GM21529 (cell line): ENCODE data around the gene UGT1A5.

Experiments used
- ATAC-seq: cut with Tn5 transposase; IDR thresholded peaks from one replicate; pipeline ENCODE4 v1.9.1; 2021; ENCODE audit not compliant: unreplicated experiment

Gene UGT1A5

DNA sequence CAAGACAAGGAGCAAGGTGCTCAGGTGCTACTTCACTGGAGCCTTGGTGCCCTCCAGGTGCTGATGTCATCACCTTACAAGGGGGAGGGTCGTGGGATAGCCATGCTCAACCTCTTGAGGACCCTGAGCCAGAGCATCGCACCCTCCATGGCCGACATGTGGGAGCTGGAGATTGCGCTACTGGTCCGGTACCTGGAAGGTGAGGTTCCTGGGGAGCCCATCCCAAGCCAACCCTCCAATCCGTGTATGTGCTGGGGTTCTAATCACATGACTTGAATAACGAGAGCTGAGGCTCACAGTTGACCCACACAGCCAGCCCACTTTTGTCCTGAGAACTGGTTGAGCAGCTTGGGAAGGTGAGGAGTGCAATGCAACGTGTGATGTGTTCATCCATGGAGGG lies 91.3 kb downstream of the UGT1A5 start:
- no peak for ATAC-seq

DNA sequence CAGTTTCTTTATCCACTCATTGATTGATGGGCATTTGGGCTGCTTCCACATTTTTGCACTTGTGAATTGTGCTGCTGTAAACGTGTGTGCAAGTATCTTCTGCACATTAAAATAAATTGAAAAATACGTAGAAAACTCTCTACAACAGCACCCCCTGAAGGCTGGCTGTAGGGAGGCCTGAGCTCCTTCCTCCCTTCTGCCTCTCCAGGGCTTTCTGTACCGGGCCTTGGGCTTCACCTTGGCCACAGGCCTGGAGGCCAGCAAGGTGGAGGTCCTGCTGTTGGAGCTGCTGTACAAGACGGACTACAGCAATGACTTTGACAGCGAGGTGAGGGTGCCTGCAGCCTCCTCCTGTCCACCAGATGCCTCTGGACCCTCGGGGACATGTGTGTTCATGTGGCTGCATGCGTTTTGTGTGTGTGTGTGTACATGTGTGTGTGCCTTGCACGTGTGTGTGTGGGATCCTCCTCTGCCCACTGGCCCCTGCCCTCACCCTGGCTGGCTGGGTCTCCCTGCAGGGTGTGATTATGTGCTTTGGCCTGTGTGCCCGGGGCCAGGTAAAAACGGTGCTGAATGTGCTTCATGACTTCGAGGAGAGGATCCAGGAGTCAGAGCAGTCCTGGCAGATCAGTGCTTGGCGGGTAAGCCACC lies 94.6 kb downstream of the UGT1A5 start:
- ATAC-seq, result no peak

DNA sequence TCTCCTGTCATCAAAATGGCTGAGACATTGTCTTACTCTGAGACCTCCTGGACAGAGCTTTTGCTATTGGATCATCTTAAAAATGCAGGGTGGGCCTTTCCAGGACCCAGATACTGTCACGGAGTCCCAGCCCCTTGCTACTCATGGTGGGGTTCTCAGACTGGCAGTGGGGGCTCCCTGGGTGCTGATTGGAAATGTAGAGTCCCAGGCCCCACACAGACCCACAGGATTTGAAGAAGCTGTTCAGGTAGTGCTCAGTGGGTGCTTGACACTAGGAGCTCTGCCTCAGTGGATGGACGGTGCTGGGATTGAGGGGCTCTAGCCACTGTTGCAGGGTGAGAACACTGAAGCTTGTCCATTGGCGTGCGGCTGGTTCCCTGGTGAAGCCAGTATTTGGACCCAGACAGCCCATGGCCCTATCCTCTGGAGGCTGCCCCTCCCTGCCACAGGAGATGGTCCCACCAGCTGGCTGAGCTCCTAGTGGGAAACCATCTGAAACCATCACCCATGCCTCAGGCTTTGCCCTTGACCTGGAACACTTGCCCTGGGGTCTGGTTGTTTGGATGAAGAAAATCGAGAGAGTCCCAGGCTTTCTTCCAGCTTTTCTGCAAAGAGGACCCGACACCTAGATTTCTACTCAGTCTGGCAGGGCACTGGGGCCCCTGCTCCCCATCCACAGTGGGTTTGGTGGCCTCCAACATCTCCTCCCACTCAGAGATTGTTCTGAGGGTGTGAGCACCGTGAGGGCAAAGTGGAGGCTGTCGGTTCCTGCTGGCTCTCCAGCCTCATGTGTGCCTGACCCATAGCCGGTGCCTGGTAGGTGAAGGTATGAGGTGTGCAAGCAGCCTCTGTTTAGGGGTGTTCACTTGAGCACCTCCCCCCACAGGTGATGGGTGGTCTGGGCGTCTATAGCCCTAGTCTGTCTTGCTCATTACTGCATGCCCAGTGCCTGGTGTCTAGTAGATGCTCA lies 95.5 kb downstream of the UGT1A5 start:
- ATAC-seq, result no peak

DNA sequence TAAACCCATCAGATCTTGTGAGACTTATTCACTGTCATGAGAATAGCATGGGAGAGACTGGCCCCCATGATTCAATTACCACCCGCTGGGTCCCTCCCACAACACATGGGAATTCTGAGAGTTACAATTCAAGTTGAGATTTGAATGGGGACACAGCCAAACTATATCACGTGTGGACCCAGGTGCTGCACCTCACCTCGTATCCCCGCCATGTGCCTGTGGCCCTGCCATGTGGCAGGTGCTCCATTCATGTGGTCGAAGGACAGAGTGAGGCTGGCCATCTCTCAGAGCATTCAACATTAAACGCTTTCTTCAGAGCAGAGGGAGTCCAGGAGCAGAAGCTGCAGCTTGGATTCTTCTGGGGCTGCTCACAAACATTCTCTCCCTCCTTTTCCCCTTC lies 97.7 kb downstream of the UGT1A5 start:
- no peak for ATAC-seq

DNA sequence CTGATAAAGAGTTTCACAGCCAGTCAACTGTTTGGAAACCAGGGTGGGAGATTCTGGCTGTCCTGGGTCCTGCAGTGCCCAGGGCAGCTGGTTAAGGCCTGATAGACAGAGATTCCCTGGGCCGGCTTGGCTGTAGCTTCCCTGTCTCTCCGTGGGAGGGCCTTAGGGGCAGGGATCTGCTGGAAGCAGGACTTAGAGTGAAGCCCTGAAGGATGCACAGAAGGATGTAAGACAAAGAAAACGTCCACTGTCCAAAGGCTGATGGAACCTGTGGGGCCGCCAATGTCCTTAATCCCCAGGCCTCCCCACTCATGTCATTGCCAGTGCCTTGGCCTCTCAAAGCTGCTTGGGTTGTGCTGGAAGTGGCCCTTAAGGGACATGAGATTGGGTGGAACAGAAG lies 98.4 kb downstream of the UGT1A5 start:
- ATAC-seq, result no peak

DNA sequence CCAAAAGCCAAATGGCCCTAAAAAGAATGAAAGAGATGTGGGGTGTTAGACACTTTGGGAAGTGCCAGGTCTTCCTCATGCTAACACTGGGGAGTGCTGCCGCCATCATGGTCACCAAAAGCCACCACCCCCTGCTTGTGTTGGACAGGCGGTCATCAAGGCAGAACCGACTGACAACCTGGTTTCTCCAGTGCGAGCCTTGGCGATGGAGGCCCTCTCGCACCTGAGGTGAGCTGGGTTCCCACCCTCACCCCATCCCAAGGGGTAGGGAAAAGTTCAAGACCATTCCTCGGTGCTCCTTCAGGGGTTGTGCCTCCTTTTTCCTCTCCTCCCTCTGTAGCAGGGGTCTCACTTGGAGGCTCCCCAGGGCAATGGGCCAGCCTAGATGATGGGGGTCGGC lies 99.0 kb downstream of the UGT1A5 start:
- no peak for ATAC-seq

DNA sequence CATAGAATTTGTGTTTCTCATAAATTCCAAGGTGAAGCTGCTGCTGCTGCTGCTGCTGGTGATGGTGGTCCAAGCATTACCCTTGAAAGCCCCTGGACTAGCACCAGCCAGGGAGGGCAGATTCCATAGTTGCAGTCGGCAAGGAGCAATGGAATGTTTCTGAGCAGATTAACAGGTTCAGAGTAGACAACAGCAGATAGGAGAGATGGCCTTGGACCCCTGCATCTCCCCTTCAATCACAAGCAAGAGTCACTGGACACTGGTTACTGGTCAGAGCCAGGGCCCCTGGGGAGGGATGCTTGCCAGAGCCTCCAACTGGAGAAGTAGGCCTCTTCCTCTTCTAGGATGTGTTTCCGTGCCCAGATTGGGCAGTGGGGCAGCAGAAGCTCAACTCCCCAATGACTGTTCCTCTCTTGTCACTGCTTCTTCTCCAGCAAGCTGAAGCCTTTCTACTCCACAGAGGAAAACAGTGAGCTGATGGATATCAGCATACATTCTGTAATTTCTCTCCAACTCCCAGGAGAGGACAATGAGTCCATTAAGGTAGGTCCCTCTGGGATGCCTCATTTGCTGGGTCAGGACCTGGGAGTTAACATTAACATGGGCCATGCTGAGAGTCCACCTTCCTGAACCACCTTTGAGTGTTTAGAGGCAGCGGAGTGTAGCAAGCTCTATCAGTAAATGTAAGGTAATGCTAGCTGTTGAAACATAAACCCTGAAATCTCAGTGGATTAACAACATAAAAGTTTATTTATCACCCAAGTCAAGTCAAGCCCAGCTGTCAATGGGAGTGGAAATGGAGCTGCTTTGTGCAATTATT lies 100.7 kb downstream of the UGT1A5 start:
- no peak for ATAC-seq

DNA sequence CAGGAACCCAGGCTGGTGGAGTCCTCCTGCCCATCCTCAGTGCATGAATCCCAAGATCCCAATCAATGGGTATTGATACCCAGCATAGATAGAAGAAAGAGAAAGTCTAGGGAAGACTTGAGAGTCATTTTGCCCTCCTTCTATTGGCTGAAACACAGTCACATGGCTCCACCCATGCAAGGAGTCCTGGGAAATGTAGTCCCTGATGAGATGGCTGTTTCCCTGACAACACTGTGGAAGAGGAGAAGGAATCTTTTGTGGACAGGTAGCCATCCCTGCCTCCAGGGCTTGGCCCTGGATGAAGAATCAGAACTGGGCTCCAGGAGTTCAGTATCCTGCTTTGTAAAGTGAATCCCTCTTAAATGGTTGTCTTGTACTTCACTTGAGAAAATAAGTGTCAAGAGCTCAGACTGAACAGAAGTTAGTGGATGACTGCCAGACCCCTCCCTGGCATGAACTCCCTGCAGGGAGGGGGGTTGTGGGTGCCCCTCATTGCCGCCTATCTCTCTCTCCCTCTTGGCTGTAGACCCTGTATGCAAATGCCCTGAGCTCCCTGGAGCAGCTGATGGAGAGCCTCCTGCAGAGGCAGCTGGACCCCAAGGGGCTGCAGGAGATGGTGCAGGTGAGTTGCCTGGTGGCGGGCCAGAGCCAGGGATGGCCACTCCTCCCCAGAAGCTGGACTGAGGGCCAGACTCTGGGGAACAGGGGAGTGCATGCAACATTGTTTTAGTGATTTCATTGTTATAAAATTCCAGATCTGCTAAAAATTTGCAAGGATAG lies 101.5 kb downstream of the UGT1A5 start:
- no peak for ATAC-seq

DNA sequence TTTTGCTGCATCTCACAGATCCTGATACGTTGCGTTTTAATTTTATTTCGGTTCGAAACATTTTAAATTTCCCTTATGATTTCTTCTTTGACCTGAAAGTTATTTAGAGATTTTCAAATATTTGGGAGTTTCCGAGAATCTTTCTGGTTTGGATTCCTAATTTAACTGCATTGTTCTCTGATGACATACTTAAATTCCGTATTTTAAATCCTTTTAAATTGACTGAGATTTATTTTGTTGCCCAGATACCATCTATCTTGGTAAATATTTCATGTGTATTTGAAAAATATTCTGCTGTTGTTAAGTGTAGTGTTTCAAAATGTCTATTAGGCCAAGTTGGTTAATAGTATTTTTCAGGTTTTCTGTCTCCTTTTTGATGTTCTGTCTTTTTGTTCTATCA lies 103.2 kb downstream of the UGT1A5 start:
- ATAC-seq, result no peak

DNA sequence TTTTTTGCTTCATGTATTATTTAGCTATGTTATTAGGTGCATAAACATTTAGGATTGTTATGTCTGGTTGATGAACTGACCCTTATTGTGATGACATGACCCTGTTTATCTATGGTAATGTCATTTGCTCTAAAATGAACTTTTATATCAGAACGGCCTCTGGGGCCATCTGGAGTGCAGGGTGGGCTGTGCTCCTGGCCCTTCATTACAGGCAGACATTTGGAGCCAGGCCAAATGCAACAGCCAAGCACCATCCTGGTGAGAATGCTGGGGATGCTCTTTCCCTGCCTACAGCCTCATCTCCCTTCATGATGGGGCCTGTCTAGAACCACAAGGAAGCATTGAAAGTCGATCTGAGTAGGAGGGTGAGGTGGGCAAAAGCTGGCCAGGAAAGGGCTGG lies 103.6 kb downstream of the UGT1A5 start:
- no peak for ATAC-seq

DNA sequence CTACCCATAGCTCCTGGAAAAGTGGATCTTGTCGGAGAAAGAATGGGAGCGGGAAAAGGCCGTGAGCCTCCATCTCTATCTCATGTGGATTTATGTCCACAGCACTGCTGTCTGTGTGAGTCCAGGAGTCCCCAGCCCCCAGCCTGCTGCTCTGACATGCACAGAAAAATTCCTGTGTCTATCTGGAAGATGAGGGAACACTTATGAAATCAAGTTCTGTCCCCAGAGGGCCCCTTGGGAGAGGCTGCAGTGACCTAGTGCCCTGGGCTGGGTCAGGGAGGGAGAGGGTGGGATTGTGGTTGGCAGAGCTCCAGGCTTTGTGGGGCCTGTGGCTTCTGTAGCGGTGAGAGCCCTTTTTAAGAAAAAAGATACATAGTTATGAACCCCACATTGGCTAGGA lies 104.1 kb downstream of the UGT1A5 start:
- ATAC-seq, result no peak

DNA sequence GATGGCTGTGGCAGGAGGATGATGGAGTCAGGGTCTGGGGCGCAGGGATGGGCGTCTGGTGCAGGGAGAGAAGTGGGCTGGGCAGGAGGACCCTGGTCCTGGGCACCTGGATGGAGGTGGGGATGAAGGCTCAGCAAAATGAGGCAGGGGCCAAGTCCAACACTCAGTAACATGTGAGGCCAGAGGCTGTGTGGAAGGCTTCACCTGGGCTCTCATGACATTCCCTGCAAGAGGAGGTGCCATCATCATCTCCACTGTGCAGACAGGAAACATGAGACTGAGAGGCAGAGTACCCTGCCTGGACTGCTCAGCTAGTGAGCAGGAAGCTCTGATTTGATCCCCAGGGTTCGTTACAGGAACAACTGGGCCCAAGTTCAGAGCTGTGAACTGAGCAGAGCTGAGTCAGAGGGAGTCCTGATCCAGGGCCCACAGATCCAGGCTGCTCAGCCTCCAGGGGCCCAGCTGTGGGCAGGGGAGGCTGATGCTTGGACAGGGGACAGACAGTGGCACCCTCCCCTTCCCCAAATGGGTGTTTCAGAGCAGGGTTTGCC lies 104.7 kb downstream of the UGT1A5 start:
- ATAC-seq, result no peak

DNA sequence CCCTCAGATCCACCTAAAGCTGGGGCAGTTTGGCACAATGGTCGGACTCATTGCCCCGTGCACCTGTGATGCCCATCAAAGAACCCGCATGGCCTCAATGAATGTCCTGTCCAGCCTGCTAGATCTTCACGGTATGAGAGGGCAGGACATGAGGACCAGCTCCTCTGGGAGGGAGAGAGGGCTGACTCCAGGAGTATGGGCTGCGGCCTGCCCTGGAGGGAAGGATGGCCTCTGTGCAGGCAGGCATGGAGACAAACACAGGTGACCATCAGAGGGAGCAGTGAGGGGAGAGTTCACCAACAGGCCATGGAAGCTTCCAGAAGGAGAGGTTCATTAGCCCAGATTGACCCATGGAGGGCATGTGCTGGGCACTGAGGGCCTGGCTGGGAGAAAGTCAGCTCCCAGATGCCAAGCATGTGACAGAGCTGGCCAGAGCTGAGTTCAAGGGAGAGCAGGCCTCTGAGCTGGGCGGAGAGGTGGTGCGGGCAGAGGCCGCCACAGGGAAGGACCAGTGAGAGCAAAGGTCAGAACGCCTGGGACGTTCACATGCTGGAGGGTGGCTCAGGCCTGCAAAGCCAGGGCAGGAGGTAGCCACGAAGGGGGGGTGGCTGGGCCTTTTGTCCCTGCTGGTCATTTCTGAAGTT lies 105.4 kb downstream of the UGT1A5 start:
- no peak for ATAC-seq

DNA sequence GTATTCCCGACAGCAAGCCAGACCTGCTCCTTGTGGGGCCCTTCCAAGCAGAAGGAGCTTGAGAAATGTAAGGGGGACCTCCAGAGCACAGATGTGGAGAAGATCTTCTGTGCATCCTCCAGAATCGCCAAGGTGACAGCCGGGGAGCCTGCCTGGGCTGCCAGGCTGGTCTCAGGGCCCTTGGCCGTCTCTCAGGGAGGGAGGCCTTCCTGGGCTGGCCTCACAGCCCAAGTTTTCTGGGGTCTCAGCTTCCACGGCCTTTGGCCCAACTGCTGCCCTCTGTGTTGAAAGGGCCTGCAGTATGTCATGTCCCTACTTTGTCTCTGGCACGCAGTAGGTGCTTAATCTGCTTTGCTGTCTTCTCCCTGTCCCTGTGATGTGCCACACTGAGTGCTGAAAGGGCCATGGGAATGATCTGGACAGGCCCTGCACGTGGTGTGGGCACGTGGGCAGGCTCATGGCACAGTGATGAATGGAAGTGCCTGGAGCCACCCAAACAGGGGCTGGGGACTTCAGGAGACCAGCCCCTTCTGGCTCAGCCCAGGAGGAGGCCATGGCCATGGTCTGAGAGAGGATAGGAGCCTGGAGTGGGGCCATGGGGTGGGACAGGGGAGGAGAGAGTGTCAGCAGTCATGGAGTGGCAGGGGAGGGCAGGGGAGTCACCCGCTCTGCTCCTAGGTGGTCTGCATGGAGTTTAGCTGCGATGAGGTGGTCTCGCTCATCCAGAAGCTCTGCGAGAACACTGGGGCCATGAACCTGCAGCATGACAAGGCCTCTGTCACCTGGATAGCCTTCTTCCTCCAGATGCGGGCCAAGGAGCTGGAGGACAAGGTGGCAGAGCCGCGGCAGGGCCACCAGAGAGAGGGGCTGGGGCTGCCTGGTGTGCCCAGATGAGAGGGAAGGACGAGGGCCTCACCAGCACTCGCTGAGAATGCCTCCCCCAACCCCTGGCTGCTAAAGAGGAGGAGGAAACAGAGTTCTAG lies 106.2 kb downstream of the UGT1A5 start:
- ATAC-seq, result no peak

DNA sequence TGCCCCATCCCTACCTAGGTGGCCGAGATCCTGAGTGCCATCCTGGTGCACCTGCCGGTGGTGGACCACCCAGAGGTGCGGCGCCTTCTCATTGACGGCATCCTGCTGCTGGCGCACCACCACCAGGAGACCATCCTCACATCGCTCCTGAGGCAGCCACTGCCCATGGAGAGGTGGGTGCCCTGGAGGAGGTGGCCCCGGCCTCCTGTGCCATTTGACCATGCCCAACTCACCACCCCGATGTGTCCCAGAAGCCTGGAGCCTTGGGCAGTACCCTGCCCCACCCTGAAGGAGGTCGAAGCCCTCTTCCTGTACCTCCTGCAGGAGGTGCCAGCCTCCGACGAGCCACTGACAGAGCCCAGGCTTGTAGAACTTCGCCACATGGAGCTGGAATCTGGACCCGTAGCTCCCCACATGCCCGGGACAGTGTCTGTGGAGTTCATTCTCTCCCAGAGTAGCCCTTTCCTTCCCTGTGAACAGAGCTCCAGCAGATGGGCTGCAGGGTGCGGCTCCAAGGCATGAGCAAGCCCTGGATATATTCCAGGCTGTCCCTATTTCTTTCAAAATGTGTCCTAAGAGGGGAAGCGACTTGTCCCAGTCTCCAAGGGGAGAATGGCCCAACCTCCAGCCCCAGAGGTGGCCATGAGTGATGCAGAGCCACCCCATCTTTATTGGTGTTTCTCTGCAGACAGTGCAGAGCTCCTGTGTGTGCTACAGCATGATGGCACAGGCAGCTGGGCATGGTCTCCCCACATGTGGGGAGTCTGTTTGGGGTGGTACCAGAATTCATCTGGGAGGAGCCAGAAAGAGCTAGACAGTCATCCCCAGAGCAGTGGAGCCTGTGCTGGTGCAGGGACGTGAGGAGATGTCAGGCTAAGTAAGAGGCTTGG lies 107.4 kb downstream of the UGT1A5 start:
- ATAC-seq, result no peak

DNA sequence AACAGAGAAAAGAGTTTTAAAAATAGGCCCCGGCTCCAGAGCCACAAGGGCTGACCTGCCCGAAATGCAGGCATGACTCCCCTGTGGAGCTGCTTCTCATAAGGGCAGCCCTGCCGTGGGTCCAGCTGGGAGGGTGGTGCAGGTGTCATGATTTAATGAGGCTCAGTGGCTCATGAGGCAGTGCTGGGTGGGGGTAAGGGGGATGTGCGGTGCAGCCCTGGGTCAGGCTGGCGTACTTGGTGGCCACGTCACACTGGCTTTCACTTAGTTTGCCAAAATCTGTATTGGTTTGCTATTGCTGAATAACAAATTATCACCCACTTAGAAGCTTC lies 108.0 kb downstream of the UGT1A5 start:
- no peak for ATAC-seq

DNA sequence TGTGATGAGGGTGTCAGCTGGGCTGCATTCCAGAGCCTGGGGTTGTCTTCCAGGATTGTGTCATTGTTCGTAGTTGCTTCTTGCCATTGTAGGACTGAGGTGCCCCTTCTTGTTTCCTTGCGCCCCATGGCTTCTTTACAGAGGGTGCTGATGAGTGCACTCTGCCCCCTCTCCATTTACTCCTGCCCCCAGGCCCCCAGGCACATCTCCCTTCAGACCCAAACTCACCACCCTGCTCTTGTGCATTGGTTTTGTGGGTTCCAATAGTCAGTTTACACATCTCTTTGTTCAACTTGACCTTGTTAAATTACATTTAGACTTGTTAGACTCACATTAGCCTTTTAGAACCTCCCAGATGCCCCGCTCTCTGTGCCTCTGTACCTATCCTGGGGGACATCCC lies 108.5 kb downstream of the UGT1A5 start:
- no peak for ATAC-seq

DNA sequence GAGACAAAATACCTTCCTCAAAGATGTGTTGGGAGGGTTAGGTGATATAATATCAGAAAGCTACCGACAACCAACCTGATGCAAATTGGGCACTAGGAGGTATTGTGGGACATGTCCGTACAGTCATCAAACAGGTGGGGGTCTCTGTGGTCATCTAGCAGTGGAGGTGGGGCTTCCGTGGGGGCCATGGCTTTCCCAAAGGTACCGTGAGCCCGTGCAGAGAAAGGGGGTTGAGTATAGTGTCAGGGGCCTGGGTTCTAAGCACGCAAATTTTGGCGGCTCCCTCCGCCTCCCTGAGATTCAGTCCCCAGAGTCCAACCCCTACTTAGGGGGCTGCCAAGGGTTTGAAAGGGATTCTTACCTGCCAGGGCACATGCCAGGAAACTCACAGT lies 109.0 kb downstream of the UGT1A5 start:
- ATAC-seq, result no peak
